NCI-H146 (cell line): Measurements from ENCODE around the gene FOXJ3.

Experiments
- DNase-seq: peaks from one replicate; lab custom pipeline; 2025; lab: John Stamatoyannopoulos, UW

FOXJ3 gene

DNA sequence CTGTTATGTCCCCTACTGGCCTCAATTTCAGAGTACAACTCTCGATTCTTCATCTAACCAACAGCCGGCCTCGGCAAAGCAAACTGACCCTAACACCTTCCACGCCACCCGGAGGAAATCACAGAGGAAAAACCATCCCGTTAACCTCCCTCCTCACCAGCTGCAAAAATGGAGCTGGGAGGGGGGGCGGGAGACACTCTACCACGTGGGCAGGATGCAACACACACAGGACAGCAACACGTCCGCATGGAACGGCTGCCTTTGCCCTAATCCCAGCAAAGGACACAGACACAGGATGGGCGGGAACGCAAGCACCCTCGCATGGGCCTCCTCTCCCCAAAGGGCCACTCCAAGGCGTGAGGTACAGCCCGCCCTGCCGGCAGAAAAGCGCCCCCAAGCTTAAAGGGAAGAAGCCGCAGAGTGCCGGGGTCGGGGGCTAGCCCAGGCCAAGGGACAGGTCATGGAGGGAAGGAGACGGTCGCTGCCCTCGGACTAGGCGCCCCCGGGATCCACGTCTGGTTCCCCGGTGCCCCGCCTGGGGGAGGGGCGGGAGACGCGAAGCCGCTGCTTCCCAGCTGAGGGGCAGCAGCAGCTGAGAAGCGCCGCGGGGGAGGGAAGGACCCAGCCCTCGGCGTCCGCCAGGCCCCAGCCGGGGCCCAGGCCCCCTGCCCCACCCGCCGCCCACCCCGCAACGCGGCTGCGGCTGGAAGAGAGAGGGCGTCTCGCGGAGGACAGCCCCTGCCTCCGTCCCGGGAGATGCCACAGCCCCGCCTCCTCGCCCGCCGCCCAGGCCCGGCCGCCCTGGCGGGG, 590 bp downstream of the FOXJ3 start:
- peak; percentile 44 for DNase-seq

DNA sequence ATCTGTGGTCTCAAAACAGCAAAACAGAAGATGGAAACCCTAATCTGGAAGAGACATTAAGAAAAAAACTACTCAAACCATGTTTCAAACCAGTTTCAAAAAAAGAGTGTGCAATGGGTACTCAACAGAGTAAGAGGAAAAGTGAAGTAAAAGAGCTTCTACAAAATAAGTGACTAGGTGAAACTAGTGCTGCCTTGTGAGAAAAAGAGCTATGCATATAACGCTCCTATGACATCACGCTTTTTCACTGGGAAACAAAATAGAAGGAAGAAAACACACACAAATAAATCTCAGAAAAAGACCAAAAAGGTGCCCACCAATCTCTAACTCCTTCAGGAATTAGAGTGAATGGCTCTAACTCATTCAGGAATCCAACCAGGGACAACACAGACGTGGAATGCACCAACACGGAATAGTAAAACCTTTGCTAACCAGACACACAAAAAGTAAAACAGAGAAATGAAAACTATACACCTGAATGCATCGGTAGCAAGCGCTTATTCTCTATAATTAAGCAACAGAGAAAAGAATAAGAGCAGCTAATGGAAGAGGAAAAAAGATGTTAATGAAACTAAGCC, 1.3 kb downstream of the FOXJ3 start:
- no peak for DNase-seq

GRCh38 chr1:42332877-42333276, 2.2 kb downstream of the FOXJ3 start:
- DNase-seq, result no peak

DNA sequence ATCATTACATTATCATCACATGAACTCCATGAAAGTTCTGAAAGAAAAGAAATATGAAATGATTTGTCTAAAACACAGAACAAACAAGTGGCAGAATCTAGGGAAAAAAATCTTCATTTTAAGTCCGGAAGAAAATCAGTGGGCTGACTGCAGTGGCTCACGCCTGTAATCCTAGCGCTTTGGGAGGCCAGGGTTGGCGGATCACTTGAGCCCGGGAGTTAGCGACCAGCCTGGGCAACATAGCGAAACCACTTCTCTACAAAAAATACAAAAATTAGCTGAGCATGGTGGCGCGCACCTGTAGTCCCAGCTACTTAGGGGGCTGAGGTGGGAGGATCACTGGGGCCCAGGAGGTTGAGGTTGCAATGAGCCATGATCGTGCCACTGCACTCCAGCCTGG, 4.8 kb downstream of the FOXJ3 start:
- no peak for DNase-seq

DNA sequence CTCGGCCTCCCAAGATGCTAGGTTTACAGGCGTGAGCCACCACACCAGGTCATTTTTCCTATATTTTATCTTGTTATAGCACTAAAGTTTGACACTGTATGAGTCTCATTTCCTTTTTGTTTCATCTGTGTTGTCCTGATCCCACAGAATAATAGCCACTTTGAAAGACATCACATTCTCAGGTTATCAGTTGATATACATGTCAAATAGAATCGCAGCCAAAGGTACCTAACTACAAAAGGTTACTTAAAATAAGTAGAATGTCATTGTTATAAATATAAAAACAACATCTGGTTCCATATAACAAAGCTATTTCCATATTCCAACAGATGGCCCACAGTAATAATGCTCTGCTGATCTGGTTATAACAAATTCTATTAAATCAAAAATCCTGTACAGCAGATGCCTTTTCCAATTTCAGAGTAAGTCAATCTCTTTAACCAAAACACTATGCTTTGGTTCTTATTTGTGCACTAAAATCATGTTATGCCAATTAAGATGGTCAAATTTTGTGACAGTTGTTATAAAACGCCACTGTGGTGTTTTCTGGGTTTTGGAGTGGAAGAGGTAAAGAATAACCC, 6.0 kb downstream of the FOXJ3 start:
- no peak for DNase-seq

DNA sequence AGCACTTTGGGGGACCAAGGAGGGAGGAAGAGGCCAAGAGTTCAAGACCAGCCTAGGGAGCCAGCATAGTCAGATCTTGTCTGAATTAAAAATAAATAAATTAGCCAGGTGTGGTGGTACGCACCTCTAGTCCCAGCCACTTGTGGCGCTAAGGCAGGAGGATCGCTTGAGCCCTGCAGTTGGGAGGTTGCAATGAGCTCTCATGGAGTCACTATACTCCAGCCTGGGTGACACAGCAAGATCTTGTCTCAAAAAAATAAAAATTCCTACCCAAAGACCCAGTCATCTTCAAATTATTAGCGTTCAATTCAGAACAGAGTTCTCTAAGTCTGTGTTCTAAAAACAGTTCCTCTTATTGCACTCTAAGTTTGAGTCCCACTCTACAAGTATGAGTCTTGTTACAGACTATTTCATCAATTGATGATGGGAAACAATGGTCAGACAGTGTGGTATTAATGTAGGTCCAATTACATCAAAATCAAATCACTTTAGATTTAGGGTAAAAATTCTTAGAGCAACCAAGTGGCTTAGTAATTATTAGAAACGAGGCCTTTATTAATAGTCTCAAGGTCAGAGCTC, 6.9 kb downstream of the FOXJ3 start:
- no peak for DNase-seq

DNA sequence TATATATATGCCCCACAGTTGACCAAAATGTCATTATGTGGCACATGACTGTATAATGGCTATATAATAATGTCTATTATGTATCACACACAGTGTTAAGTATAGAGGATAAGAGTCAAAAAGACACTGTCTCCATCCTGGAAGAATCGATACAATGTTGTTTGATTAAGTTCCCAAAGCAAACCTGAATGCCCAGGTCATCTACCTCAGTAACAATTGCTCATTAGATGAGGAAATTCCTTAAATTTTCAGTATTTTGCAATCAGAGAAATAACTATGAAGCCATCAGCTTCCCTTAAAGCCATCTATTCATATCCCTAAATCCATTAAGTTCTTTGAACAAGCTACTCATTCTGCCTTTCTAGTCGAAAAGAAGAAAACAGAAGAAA, 10.0 kb downstream of the FOXJ3 start:
- peak; percentile 11 for DNase-seq

DNA sequence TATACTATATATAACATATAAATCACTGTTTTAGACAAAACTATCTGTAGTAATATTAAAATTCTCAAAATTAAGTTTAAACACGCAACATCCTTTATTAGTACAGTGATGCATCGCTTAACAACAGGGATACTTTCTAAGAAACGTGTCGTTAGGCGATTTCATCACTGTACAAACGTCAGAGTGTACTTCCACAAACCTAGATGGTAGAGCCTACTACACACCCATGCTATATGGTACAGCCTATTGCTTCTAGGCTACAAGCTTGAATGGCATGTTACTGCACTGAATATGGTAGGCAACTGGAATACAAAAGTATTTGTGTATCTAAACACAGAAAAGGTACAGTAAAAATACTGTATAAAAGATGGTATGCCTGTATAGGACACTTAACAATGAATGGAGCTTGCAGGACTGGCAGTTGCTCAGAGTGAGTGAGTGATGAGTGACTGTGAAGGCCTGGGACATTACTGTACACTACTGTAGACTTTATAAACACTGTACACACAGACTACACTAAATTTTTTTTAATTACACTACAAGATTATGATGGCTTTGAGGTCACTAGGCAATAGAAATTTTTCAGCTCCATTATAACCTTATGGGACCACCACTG, 10.5 kb downstream of the FOXJ3 start:
- no peak for DNase-seq

DNA sequence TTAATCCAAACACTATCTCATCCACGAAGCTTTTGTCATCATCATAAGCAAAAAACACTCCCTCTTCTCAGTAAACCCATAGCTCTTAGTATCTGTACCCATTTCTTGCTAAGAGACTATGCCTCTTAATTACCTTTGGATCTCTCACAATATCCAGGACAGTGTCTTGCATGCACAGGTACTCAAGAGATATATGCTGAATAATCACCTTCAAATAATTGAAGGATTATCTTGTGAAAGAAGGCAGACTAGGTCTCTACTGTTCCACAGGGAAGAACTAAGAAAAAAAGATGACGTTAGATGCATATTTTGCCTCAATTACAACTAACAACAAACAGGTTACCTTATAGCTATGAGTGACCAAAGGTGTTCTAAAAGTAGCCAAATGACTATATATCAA, 11.5 kb downstream of the FOXJ3 start:
- DNase-seq, result no peak

- DNase-seq, result no peak
Observed at GRCh38 chr1:42322577-42322976, 12.5 kb downstream of the FOXJ3 start.

- DNase-seq, result no peak
Observed at GRCh38 chr1:42321731-42322130, 13.3 kb downstream of the FOXJ3 start.

DNA sequence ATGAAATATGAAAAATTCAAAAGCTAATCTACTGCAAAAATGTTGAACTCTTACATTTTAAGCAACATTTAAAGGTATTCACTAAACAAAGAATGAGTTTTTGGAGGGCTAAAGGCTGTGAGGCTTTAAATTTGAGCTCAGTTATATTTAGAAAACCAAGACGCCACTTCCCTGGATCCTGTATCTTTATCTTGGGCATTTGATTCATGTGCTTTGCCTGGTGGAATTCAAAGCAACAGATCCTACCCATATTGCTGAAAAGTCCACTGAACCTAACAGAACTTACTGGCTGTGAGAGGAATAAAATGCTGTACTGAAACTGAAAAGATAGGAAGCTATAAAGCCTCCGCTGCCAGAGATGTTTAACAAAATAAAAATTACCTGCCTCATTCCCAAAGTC, 14.3 kb downstream of the FOXJ3 start:
- DNase-seq, result no peak

- no peak for DNase-seq
Observed at GRCh38 chr1:42319871-42320484, 15.1 kb downstream of the FOXJ3 start.

- DNase-seq, result no peak
Observed at GRCh38 chr1:42319128-42319851, 15.7 kb downstream of the FOXJ3 start.

DNA sequence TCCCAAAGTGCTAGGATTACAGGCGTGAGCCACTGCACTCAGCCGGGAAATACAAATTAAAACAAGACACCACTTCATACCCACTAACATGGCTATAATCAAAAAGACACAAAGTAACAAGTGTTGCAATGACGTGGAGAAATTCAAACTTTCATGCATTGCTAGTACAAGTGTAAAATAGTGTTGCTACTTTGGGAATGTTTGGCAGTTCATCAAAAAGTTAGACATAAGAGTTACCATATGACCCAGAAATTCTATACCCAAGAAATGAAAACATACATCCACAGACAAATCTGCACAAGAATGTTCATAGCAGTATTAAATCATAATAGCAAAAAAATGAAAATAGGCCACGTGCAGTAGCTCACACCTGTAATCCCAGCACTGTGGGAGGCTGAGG, 16.4 kb downstream of the FOXJ3 start:
- DNase-seq, result no peak

DNA sequence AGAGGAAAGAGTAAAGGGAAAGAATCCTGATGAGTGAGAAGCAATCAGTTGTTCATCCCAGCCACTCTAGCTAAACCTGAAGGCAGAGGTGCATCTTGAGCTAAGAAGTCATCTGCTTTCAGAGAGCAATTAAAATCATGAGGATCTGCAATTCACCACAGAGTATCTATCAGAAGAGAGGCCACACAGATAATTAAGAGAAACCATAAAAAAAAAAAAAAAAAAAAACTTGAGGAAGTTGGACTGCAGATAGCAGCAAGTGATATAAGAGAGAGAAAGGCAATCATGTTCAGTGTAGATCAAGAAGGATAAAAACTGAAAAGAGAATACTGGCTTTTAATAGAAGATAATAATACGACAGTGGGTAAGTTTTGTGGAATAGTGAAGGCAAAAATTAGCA, 17.7 kb downstream of the FOXJ3 start:
- no peak for DNase-seq

GRCh38 chr1:42316292-42316691, 18.7 kb downstream of the FOXJ3 start:
- DNase-seq, result no peak

GRCh38 chr1:42315500-42315899, 19.5 kb downstream of the FOXJ3 start:
- no peak for DNase-seq

- DNase-seq, result no peak
Observed at GRCh38 chr1:42313970-42314369, 21.1 kb downstream of the FOXJ3 start.

GRCh38 chr1:42312576-42313212, 22.3 kb downstream of the FOXJ3 start:
- no peak for DNase-seq

- no peak for DNase-seq
Observed at GRCh38 chr1:42311897-42312296, 23.1 kb downstream of the FOXJ3 start.
